Measurements from ENCODE around the gene GRIK4. TPM values are rescaled to one million over a fixed set of nuclear protein-coding genes. Genes with fewer than 3 reads are reported as not detected.
"Not testable (repeated sequence)": the region's sequence is repeated elsewhere in the genome, so short reads cannot be mapped to it uniquely, and the experiment has no call there.

GRIK4 gene
- total RNA-seq, 1 experiment from 2014 or later = not detected

GRCh38 chr11:120501976-120502755, 9.4 kb upstream of the GRIK4 start:
- ChIA-PET POLR2A (ENCODE audit: unreplicated experiment) (no interaction called here), CTCF (no interaction called here)
- no TSS peak for BruUV-seq (replicated peaks)
- H3K4me1 ChIP-seq (ENCODE audit: insufficient read depth, low read length) = no peaks in the 10 kb centered on the region
- no peaks in the 10 kb centered on the region for H3K9me3 ChIP-seq (ENCODE audit: low read length)
- no peaks in the 10 kb centered on the region for H3K9me2 ChIP-seq (replicated peaks; ENCODE audit: low read length)
- peaks cover 47% of the 10 kb centered on the region for H3K27me3 ChIP-seq (ENCODE audit: low read length)
- H4K20me1 ChIP-seq (ENCODE audit: low read length) = no peaks in the 10 kb centered on the region
- H3K36me3 ChIP-seq (ENCODE audit: low read depth, low read length) = no peaks in the 10 kb centered on the region
- H3K4me3 ChIP-seq (ENCODE audit: low read length) = no peak overlapping the region
- H3F3A ChIP-seq (ENCODE audit: low read length, unreplicated experiment) = no peaks in the 10 kb centered on the region
- intact Hi-C loops (cut with micrococcal nuclease) = loop anchor here (2.0 to 10.0 kb wide), 2 partner anchors 167 to 303 kb away; no protein-coding TSS in a partner anchor
- no peak for DNase-seq
- no peak overlapping the region for H2AFZ ChIP-seq (ENCODE audit: low read length)
- TF ChIP-seq EZH2 (IDR thresholded peaks at IDR 0.05; ENCODE audit: low read length, unreplicated experiment) (no peak), EZH2phosphoT487 (IDR thresholded peaks at IDR 0.05; ENCODE audit: borderline replicate concordance, low read length) (no peak), CTCF (conservative IDR thresholded peaks at IDR 0.05; ENCODE audit: low read depth, low read length) (no peak)
- H3K4me2 ChIP-seq (ENCODE audit: low read length) = no peak overlapping the region
- H3K9ac ChIP-seq (ENCODE audit: low read length) = no peak overlapping the region
- no peak overlapping the region for H3K27ac ChIP-seq (ENCODE audit: low read length)
- H3K79me2 ChIP-seq (ENCODE audit: low read length) = no peaks in the 10 kb centered on the region
- no peak for ATAC-seq

- BruUV-seq (replicated peaks); H3K9ac ChIP-seq (ENCODE audit: low read length); H3K27ac ChIP-seq (ENCODE audit: low read length); H2AFZ ChIP-seq (ENCODE audit: low read length); H3K4me1 ChIP-seq (ENCODE audit: insufficient read depth, low read length); H4K20me1 ChIP-seq (ENCODE audit: low read length); H3F3A ChIP-seq (ENCODE audit: low read length, unreplicated experiment); H3K4me2 ChIP-seq (ENCODE audit: low read length); H3K79me2 ChIP-seq (ENCODE audit: low read length); H3K9me2 ChIP-seq (replicated peaks; ENCODE audit: low read length); H3K36me3 ChIP-seq (ENCODE audit: low read depth, low read length); DNase-seq; H3K9me3 ChIP-seq (ENCODE audit: low read length); CTCF ChIA-PET; POLR2A ChIA-PET (ENCODE audit: unreplicated experiment); H3K4me3 ChIP-seq (ENCODE audit: low read length); ATAC-seq: not testable (repeated sequence)
- intact Hi-C loops (cut with micrococcal nuclease) = loop anchor here (10.0 kb wide), 1 partner anchor 301 kb away; no protein-coding TSS in a partner anchor
- H3K27me3 ChIP-seq (ENCODE audit: low read length) = peaks cover 59% of the 10 kb centered on the region
Observed at GRCh38 chr11:120503529-120503928, 8.0 kb upstream of the GRIK4 start.

- no peak overlapping the region for H3K27ac ChIP-seq (ENCODE audit: low read length)
- no peaks in the 10 kb centered on the region for H3F3A ChIP-seq (ENCODE audit: low read length, unreplicated experiment)
- no peak for ATAC-seq
- no peaks in the 10 kb centered on the region for H3K9me3 ChIP-seq (ENCODE audit: low read length)
- CTCF ChIA-PET = interaction anchor here (0.7 kb wide), 1 partner anchor 270 kb away, joined by 3 read pairs; no protein-coding TSS in a partner anchor
- no peak overlapping the region for H3K9ac ChIP-seq (ENCODE audit: low read length)
- H2AFZ ChIP-seq (ENCODE audit: low read length) = no peak overlapping the region
- H3K4me3 ChIP-seq (ENCODE audit: low read length) = no peak overlapping the region
- no peak for DNase-seq
- no peaks in the 10 kb centered on the region for H3K79me2 ChIP-seq (ENCODE audit: low read length)
- no peak overlapping the region for H3K4me2 ChIP-seq (ENCODE audit: low read length)
- H3K4me1 ChIP-seq (ENCODE audit: insufficient read depth, low read length) = no peaks in the 10 kb centered on the region
- no TSS peak for BruUV-seq (replicated peaks)
- no peaks in the 10 kb centered on the region for H3K9me2 ChIP-seq (replicated peaks; ENCODE audit: low read length)
- TF ChIP-seq EZH2phosphoT487 (IDR thresholded peaks at IDR 0.05; ENCODE audit: borderline replicate concordance, low read length) = no peak
- TF ChIP-seq CTCF (conservative IDR thresholded peaks at IDR 0.05; ENCODE audit: low read depth, low read length) = no peak
- TF ChIP-seq EZH2 (IDR thresholded peaks at IDR 0.05; ENCODE audit: low read length, unreplicated experiment) = no peak
- no peaks in the 10 kb centered on the region for H3K36me3 ChIP-seq (ENCODE audit: low read depth, low read length)
- peaks cover 65% of the 10 kb centered on the region for H3K27me3 ChIP-seq (ENCODE audit: low read length)
- POLR2A ChIA-PET (ENCODE audit: unreplicated experiment) = no interaction called here
- no peaks in the 10 kb centered on the region for H4K20me1 ChIP-seq (ENCODE audit: low read length)
- intact Hi-C loops (cut with micrococcal nuclease) = loop anchor here (10.0 kb wide), 1 partner anchor 299 kb away; no protein-coding TSS in a partner anchor
Observed at GRCh38 chr11:120505801-120506425, 5.6 kb upstream of the GRIK4 start.

All from PC-3 (cell line).